ENCODE measurements around the gene KCNC3.

GRCh38 chr19:50268501-50268900 is 60.7 kb downstream of the KCNC3 start:
- no peak for TF ChIP-seq SUZ12 (IDR thresholded peaks at IDR 0.05; ENCODE audit: extremely low read depth, insufficient read depth, insufficient read length)
- TF ChIP-seq YY1 (IDR thresholded peaks at IDR 0.05; ENCODE audit: insufficient read depth, insufficient read length) = no peak

All from NT2/D1 (cell line).